Ascending aorta (tissue), 2 donors: Measurements from ENCODE around the gene RADIL. TPM values are rescaled to one million over a fixed set of nuclear protein-coding genes. Genes with fewer than 3 reads are reported as not detected.

ENCODE experiments used
- DNase-seq, 2 donors: peaks; one replicate each; pipeline ENCODE4 v3.0.0-alpha.2; 2019; ENCODE audit warnings: low spot score in 2 of 2
- H3K27ac ChIP-seq, 2 donors: fragments of 200-600 bp; sonication (generic); one replicate each; pipeline ENCODE4 v1.5.1; 2016 to 2017; ENCODE audit warnings: mild to moderate bottlenecking in 1 of 2
- H3K27me3 ChIP-seq: fragments of 200-600 bp; sonication (generic); one replicate; pipeline ENCODE4 v1.5.1; 2017
- H3K36me3 ChIP-seq, 2 donors: fragments of 200-600 bp; sonication (generic); one replicate each; pipeline ENCODE4 v1.5.1; 2016
- H3K4me1 ChIP-seq, 2 donors: fragments of 200-600 bp; sonication (generic); one replicate each; pipeline ENCODE4 v1.5.1; 2016 to 2017; ENCODE audit warnings: mild to moderate bottlenecking in 1 of 2
- H3K4me3 ChIP-seq, 2 donors: fragments of 200-600 bp; sonication (generic); one replicate each; pipeline ENCODE4 v1.5.1; 2016 to 2017; ENCODE audit warnings: mild to moderate bottlenecking in 1 of 2
- H3K9me3 ChIP-seq, 2 donors: fragments of 200-600 bp; sonication (generic); one replicate each; pipeline ENCODE4 v1.5.1; 2016
- CTCF ChIP-seq, 3 experiments: fragments of 200-600 bp in 2 of 3; fragments of 450-650 bp in 1 of 3; sonication (generic) in 2 of 3; IDR thresholded peaks; one replicate each; pipeline ENCODE4 v1.5.1; 2016 to 2019; ENCODE audit warnings: antibody characterized with exemption in 3 of 3, mild to moderate bottlenecking in 1 of 3, moderate library complexity in 1 of 3
- intact Hi-C: fragments of 100-400 bp; cut with DNase I; formaldehyde crosslinking; loops from one replicate; pipeline ENCODE4 v1.15.1; 2023
- total RNA-seq: library from RNA; depleted of rRNA; stranded (reverse); fragments of >200 nt; gene quantifications from one replicate; pipeline ENCODE4 v1.1.0, GENCODE V29; 2016

The RADIL gene
- total RNA-seq, 1 donor from 2014 or later: 42.4 TPM

GRCh38 chr7:4775848-4776623, 107.5 kb downstream of the RADIL start:
- peaks cover 8 to 12% of the 10 kb centered on the region in 2 donors for H3K4me1 ChIP-seq
- intact Hi-C loops: loop anchor here (1.0 to 10.0 kb wide), 5 partner anchors 31 to 199 kb away; partner anchors contain the start of gene RADIL
- H3K36me3 ChIP-seq: peaks cover 5 to 16% of the 10 kb centered on the region in 2 donors
- TF ChIP-seq CTCF (IDR thresholded peaks at IDR 0.05): no peak
- peak overlapping the region; percentile 90 to 95 for H3K27ac ChIP-seq
- no peaks in the 10 kb centered on the region for H3K27me3 ChIP-seq
- no peaks in the 10 kb centered on the region for H3K9me3 ChIP-seq
- H3K4me3 ChIP-seq: peak overlapping the region; percentile 98 to 100
- no peak for DNase-seq

GRCh38 chr7:4775250-4775847, 108.2 kb downstream of the RADIL start, which contains the start of gene AP5Z1:
AP5Z1 (plus strand) TSS chr7:4775623; CDS start chr7:4775716, 93 bp downstream.
- intact Hi-C loops: loop anchor here (1.0 to 10.0 kb wide), 5 partner anchors 30 to 199 kb away; partner anchors contain the start of gene RADIL
- Histone ChIP-seq H3K27ac (peak within 1 kb of the TSS; percentile 90 to 95), H3K4me1 (peaks cover 8 to 12% of the 10 kb centered on the region in 2 donors), H3K9me3 (no peaks in the 10 kb centered on the region), H3K27me3 (no peaks in the 10 kb centered on the region), H3K36me3 (peaks cover 0 to 13% of the 10 kb centered on the region in 2 donors), H3K4me3 (peak within 1 kb of the TSS; percentile 98 to 100)
- no peak for TF ChIP-seq CTCF (IDR thresholded peaks at IDR 0.05)
- DNase-seq: peak; percentile 83 to 97

- no peaks in the 10 kb centered on the region for H3K27me3 ChIP-seq
- no peak for DNase-seq
- TF ChIP-seq CTCF (IDR thresholded peaks at IDR 0.05): no peak
- H3K4me1 ChIP-seq: peaks cover 8 to 12% of the 10 kb centered on the region in 2 donors
- peak overlapping the region; percentile 90 to 95 for H3K27ac ChIP-seq
- H3K4me3 ChIP-seq: peak overlapping the region; percentile 98 to 100
- H3K9me3 ChIP-seq: no peaks in the 10 kb centered on the region
- intact Hi-C loops: loop anchor here (1.0 to 10.0 kb wide), 5 partner anchors 29 to 200 kb away; partner anchors contain the start of gene RADIL
- H3K36me3 ChIP-seq: peaks cover 0 to 13% of the 10 kb centered on the region in 2 donors
These were observed 108.8 kb downstream of the RADIL start for GRCh38 chr7:4774658-4775249.

GRCh38 chr7:4774007-4774406, 109.5 kb downstream of the RADIL start:
- peaks cover 0 to 13% of the 10 kb centered on the region in 2 donors for H3K36me3 ChIP-seq
- no peaks in the 10 kb centered on the region for H3K9me3 ChIP-seq
- H3K4me1 ChIP-seq: peaks cover 8 to 12% of the 10 kb centered on the region in 2 donors
- no peak for DNase-seq
- H3K27me3 ChIP-seq: no peaks in the 10 kb centered on the region
- TF ChIP-seq CTCF (IDR thresholded peaks at IDR 0.05): no peak
- intact Hi-C loops: loop anchor here (10.0 kb wide), 1 partner anchor 201 kb away; no protein-coding TSS in a partner anchor
- H3K4me3 ChIP-seq: no peak overlapping the region
- H3K27ac ChIP-seq: peak overlapping the region; percentile 90 to 95

GRCh38 chr7:4772306-4772705, 111.2 kb downstream of the RADIL start:
- Histone ChIP-seq H3K27ac (no peak overlapping the region), H3K36me3 (peaks cover 3 to 18% of the 10 kb centered on the region in 2 donors), H3K4me1 (peaks cover 8 to 12% of the 10 kb centered on the region in 2 donors), H3K27me3 (no peaks in the 10 kb centered on the region), H3K4me3 (no peak overlapping the region), H3K9me3 (no peaks in the 10 kb centered on the region)
- intact Hi-C loops: loop anchor here (10.0 kb wide), 1 partner anchor 202 kb away; no protein-coding TSS in a partner anchor
- TF ChIP-seq CTCF (IDR thresholded peaks at IDR 0.05): no peak
- DNase-seq: no peak
